H1 (cell line): Measurements from ENCODE around the gene TAF8. TPM values are rescaled to one million over a fixed set of nuclear protein-coding genes. Genes with fewer than 3 reads are reported as not detected.

Source experiments
- CHD1 ChIP-seq: IDR thresholded peaks from 2 replicates; pipeline ENCODE4 v1.6.1; 2012; ENCODE audit warnings: low read depth, low read length, improper control_type of control experiment
- polyA plus RNA-seq, 7 experiments: library from polyadenylated mRNA; depleted of rRNA in 3 of 7; stranded (reverse) in 5 of 7; unstranded in 2 of 7; fragments of >200 nt in 5 of 7; fragments of 200-250 nt in 2 of 7; gene quantifications; 1 replicate in 5 of 7; 2 replicates in 1 of 7; 4 replicates in 1 of 7; pipeline versions ENCODE4 v1.2.1 to v1.2.3, GENCODE V29; 2011 to 2013; ENCODE audit warnings: missing spikeins in 2 of 7, mixed read lengths in 2 of 7
- total RNA-seq: library from RNA; stranded (reverse); fragmentation: NEBNext Ultra II Directional; extraction: Animal tissue kit (Norgen Biotek cat#: 25700); gene quantifications from 2 replicates; pipeline ENCODE4 v1.2.1, GENCODE V29; 2021

Gene TAF8
- total and polyA plus RNA-seq, 2 of the 8 experiments (the other 6 are each of a cell fraction or from before 2014, with no cell fraction given), result 32.2 to 34.0 TPM

GRCh38 chr6:42083530-42083929 is 33.2 kb downstream of the TAF8 start (continued):
- TF ChIP-seq CHD1, result no peak
